K562 (cell line): Measurements from ENCODE around the gene ELP1. TPM values are rescaled to one million over a fixed set of nuclear protein-coding genes. Genes with fewer than 3 reads are reported as not detected.
A peak's percentile ranks its signal among the peaks of the same experiment; 100 is the strongest.

Source experiments
- ATAC-seq: fragments of 200-7000 bp; cut with Tn5 transposase; 3 replicates; pipeline ENCODE4 v1.9.1; 2020; ENCODE audit warnings: moderate library complexity
- BruUV-seq: library from RNA; stranded (reverse); fragments of 400-500 nt; replicated peaks from 2 replicates; lab custom pipeline; 2021; lab: Mats Ljungman, UMichigan
- CTCF ChIA-PET: fragments of 300-600 bp; formaldehyde crosslinking; extraction: SDS; loops from one replicate; lab custom pipeline; 2021; ENCODE audit warnings: low intra/inter-chr PET ratio; lab: Yijun Ruan, JAX
- POLR2A ChIA-PET: fragments of 300-600, 350-650 bp; sonication (Branson Sonifier 250); formaldehyde crosslinking; extraction: SDS; loops from one replicate; lab custom pipeline; 2021; ENCODE audit warnings: antibody characterized with exemption, inconsistent platforms; lab: Yijun Ruan, JAX
- DNase-seq, 4 experiments: peaks; one replicate each; pipeline versions ENCODE4 v3.0.0 to v3.0.0-alpha.2; 2011 to 2018; ENCODE audit warnings: low spot score in 3 of 4, mixed read lengths in 3 of 4; ENCODE audit errors: extremely low read depth in 1 of 4
- FAIRE-seq: peaks from 2 replicates; lab custom pipeline; 2011; peaks lifted over from hg19 to GRCh38; lab: Jason Lieb, UNC
- H2AFZ ChIP-seq: 2 replicates; pipeline ENCODE4 v1.6.0; 2011; ENCODE audit warnings: low read depth, low read length, control low read depth, inconsistent platforms
- H3K27ac ChIP-seq: fragments of 200-600 bp; 3 replicates; pipeline ENCODE4 v1.8.0; 2011; ENCODE audit warnings: low read depth, mild to moderate bottlenecking, control low read depth, inconsistent platforms, low read length, moderate library complexity, mixed read lengths; ENCODE audit errors: extremely low read depth
- H3K27me3 ChIP-seq, 2 experiments: fragments of 300-600 bp in 1 of 2; 2 replicates in 1 of 2; 3 replicates in 1 of 2; pipeline versions ENCODE4 v1.6.0 to v1.8.0; 2011; ENCODE audit warnings: inconsistent platforms in 2 of 2, low read length in 2 of 2, mild to moderate bottlenecking in 1 of 2, mixed read lengths in 1 of 2, moderate library complexity in 1 of 2; ENCODE audit not compliant: control insufficient read depth in 2 of 2, insufficient read depth in 2 of 2
- H3K36me3 ChIP-seq: fragments of 300-600 bp; 3 replicates; pipeline ENCODE4 v1.8.0; 2011; ENCODE audit warnings: mild to moderate bottlenecking, low read length, inconsistent platforms; ENCODE audit not compliant: control insufficient read depth, insufficient read depth
- H3K4me1 ChIP-seq, 2 experiments: fragments of 200-600 bp in 1 of 2; replicated peaks in 1 of 2; 2 replicates in 1 of 2; 3 replicates in 1 of 2; pipeline versions ENCODE4 v1.5.1 to v1.8.0; 2011; ENCODE audit warnings: inconsistent platforms in 2 of 2, low read length in 2 of 2, mild to moderate bottlenecking in 1 of 2, mixed read lengths in 1 of 2, moderate library complexity in 1 of 2; ENCODE audit not compliant: control insufficient read depth in 2 of 2, insufficient read depth in 2 of 2
- H3K4me2 ChIP-seq: 2 replicates; pipeline ENCODE4 v1.6.1; 2011; ENCODE audit warnings: low read length, control low read depth, inconsistent platforms, mixed read lengths; ENCODE audit not compliant: insufficient read depth
- H3K4me3 ChIP-seq: fragments of 200-600 bp; sonication (generic), shearing (Covaris generic); 2 replicates; pipeline ENCODE4 v1.5.1; 2016; ENCODE audit warnings: control low read depth, inconsistent platforms
- H3K79me2 ChIP-seq: fragments of 200-600 bp; 3 replicates; pipeline ENCODE4 v1.8.0; 2011; ENCODE audit warnings: low read length, inconsistent platforms; ENCODE audit not compliant: control insufficient read depth, insufficient read depth
- H3K9ac ChIP-seq, 2 experiments: 2 replicates each; pipeline versions ENCODE4 v1.6.0 to v1.6.1; 2011; ENCODE audit warnings: low read depth in 2 of 2, low read length in 2 of 2, control low read depth in 1 of 2, inconsistent platforms in 1 of 2, mild to moderate bottlenecking in 1 of 2, mixed read lengths in 1 of 2; ENCODE audit not compliant: insufficient read depth in 1 of 2
- H3K9me1 ChIP-seq: one replicate; pipeline ENCODE4 v1.6.0; 2011; ENCODE audit warnings: inconsistent platforms, mild to moderate bottlenecking, low read length, moderate library complexity; ENCODE audit not compliant: control insufficient read depth, insufficient read depth
- H3K9me3 ChIP-seq: replicated peaks from 2 replicates; pipeline ENCODE4 v1.5.1; 2011; ENCODE audit warnings: low read depth, low read length, inconsistent platforms; ENCODE audit not compliant: control insufficient read depth, insufficient read depth
- H4K20me1 ChIP-seq: replicated peaks from 2 replicates; pipeline ENCODE4 v1.6.1; 2011; ENCODE audit warnings: low read length, inconsistent platforms, mixed read lengths; ENCODE audit not compliant: control insufficient read depth, insufficient read depth
- MYNN ChIP-seq, 2 experiments: sonication (generic); formaldehyde crosslinking in 1 of 2; IDR thresholded peaks; 2 replicates each; pipeline versions ENCODE4 v1.5.0 to v1.6.1; 2016 to 2020; ENCODE audit warnings: antibody characterized with exemption in 1 of 2, missing genetic modification reagents in 1 of 2
- NEUROD1 ChIP-seq: fragments of 150-350 bp; IDR thresholded peaks from 2 replicates; pipeline ENCODE4 v1.6.1; 2014; ENCODE audit warnings: borderline replicate concordance, low read length, low read depth; ENCODE audit not compliant: partially characterized antibody
- SMAD3 ChIP-seq: fragments of 450-650 bp; formaldehyde crosslinking; conservative IDR thresholded peaks from 2 replicates; pipeline ENCODE4 v1.4.0; 2020; ENCODE audit warnings: mild to moderate bottlenecking
- ZNF584 ChIP-seq: fragments of 200-800 bp; sonication (Bioruptor generic); IDR thresholded peaks from 2 replicates; pipeline ENCODE4 v1.6.1; 2016; ENCODE audit warnings: low read depth, mild to moderate bottlenecking, missing genetic modification characterization, missing compliant biosample characterization
- WGBS: fragments of 100-300 bp; shearing (Covaris generic); methylation state at CpG from one replicate; pipeline ENCODE4 v1.1.6; 2016; ENCODE audit warnings: low coverage, mixed read lengths; ENCODE audit not compliant: insufficient coverage; ENCODE audit errors: missing lambda C conversion rate; 5-methylcytosine and 5-hydroxymethylcytosine counted together
- in situ Hi-C: fragments of 300-500 bp; cut with MboI; formaldehyde crosslinking; loops from 4 replicates; pipeline ENCODE4 v1.15.0; 2018; ENCODE audit warnings: inconsistent platforms, mixed read lengths
- intact Hi-C: fragments of 100-400 bp; cut with micrococcal nuclease; formaldehyde crosslinking; loops from 2 replicates; pipeline ENCODE4 v1.14.2; 2022
- polyA plus RNA-seq, 8 experiments: library from polyadenylated mRNA; depleted of rRNA in 4 of 8; stranded (reverse) in 5 of 8; unstranded in 3 of 8; fragments of >200 nt; fragmentation: Nextera tagmentation in 2 of 8; fragmentation: Illumina TruSeq in 1 of 8; extraction: Ambion mirVana in 2 of 8; extraction: Trizol in 1 of 8; gene quantifications; 2 replicates each; pipeline versions ENCODE4 v1.2.1 to v1.2.3, GENCODE V29; 2011 to 2014; ENCODE audit warnings: inconsistent platforms in 1 of 8, missing spikeins in 1 of 8
- total RNA-seq, 7 experiments: library from RNA; depleted of rRNA in 6 of 7; stranded (reverse); fragments of >200 nt in 6 of 7; fragmentation: Illumina TruSeq in 2 of 7; extraction: Trizol in 2 of 7; gene quantifications; 2 replicates each; pipeline versions ENCODE4 v1.2.1 to v1.2.3, GENCODE V29; 2011 to 2021; ENCODE audit warnings: low replicate concordance in 1 of 7
- TF ChIP-seq, protein P1 (sequence below): IDR thresholded peaks from 3 replicates; pipeline ENCODE4 v1.6.1; 2011; ENCODE audit warnings: borderline replicate concordance, mild to moderate bottlenecking; ENCODE audit not compliant: insufficient read length, insufficient read depth
- TF ChIP-seq, protein P2 (sequence below): fragments of 450-650 bp; IDR thresholded peaks from 2 replicates; pipeline ENCODE4 v1.6.1; 2016

ELP1 gene
- total and polyA plus RNA-seq, 9 of the 15 experiments (the other 6 are each of a cell fraction or from before 2014, with no cell fraction given), result 17.0 to 48.6 (median 39.7) TPM

DNA sequence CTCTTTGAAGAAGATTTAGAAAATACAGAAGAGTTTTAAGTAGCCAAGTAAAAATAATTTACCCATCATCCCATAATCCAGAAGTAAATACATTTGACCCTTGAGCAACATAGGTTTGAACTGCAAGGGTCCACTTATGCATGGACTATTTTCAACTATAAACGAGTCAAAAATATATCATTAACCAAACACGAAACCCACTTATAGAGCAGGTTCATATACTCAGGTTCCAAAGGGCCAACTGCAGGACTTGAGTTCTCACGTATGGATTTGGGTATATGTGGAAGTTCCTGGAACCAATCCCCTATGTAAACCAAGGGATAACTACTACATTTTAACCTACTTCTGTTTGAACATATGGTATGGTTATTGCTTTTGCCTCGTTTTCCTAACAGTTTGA, 6.1 kb upstream of the ELP1 start (continued):
- no peak for TF ChIP-seq MYNN (IDR thresholded peaks at IDR 0.05)
- TF ChIP-seq MYNN (CRISPR knock-in tag; IDR thresholded peaks at IDR 0.05), result no peak
- TF ChIP-seq NEUROD1, result no peak
- TF ChIP-seq, protein P1, sequence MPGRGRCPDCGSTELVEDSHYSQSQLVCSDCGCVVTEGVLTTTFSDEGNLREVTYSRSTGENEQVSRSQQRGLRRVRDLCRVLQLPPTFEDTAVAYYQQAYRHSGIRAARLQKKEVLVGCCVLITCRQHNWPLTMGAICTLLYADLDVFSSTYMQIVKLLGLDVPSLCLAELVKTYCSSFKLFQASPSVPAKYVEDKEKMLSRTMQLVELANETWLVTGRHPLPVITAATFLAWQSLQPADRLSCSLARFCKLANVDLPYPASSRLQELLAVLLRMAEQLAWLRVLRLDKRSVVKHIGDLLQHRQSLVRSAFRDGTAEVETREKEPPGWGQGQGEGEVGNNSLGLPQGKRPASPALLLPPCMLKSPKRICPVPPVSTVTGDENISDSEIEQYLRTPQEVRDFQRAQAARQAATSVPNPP, result no peak
- TF ChIP-seq ZNF584 (CRISPR knock-in tag), result no peak

DNA sequence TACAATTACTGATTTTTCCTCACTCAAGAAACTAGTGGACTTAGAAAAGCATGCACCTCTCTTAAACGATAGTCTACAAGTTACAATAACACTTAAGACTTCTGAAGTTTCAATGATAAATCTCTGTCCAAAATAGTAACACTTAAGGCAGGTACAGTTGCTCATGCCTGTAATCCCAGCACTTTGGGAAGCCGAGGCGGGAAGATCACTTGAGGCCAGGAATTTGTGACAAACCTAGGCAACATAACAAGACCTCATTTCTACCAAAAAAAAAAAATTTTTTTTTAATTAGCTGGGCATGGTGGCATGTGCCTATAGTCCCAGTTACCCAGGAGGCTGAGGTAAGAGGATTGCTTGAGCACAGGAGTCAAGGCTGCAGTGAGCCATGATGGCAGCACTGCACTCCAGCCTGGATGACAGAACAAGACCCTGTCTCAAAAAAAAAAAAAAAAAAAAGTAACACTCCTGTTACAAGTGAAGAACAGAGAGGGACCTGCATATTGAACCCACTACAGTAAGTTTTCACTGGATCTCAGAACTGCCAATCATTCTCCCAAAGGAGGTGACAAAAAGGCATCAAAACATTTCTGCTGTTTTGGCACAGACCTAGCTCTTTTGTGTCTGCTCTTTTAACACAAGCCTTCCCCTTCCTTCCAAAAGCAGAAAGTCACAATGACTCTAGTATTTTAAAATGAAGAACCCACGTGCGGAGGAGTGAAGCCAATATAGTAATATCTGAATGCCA, 3.8 kb upstream of the ELP1 start:
- Histone ChIP-seq H3K79me2 (peaks cover 26% of the 10 kb centered on the region), H2AFZ (no peak overlapping the region), H3K4me1 (peaks cover 0 to 6% of the 10 kb centered on the region in 2 experiments; a peak in 2 of 5 replicates), H3K4me3 (no peak overlapping the region), H3K9ac (no peak overlapping the region), H3K27ac (no peak overlapping the region), H3K9me3 (no peaks in the 10 kb centered on the region), H3K36me3 (peaks cover 55% of the 10 kb centered on the region), H3K9me1 (no peaks in the 10 kb centered on the region), H4K20me1 (no peaks in the 10 kb centered on the region), H3K4me2 (no peak overlapping the region), H3K27me3 (no peaks in the 10 kb centered on the region)
- DNase-seq, result no peak
- intact Hi-C loops (no loop called here), in situ Hi-C loops (no loop called here)
- TF ChIP-seq, protein P2, sequence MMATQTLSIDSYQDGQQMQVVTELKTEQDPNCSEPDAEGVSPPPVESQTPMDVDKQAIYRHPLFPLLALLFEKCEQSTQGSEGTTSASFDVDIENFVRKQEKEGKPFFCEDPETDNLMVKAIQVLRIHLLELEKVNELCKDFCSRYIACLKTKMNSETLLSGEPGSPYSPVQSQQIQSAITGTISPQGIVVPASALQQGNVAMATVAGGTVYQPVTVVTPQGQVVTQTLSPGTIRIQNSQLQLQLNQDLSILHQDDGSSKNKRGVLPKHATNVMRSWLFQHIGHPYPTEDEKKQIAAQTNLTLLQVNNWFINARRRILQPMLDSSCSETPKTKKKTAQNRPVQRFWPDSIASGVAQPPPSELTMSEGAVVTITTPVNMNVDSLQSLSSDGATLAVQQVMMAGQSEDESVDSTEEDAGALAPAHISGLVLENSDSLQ, result peak; percentile 75
- TF ChIP-seq SMAD3 (CRISPR knock-in tag), result no peak
- no peak for ATAC-seq
- no peak for FAIRE-seq
- ChIA-PET POLR2A (no interaction called here), CTCF (no interaction called here)
- BruUV-seq, result no TSS peak
- 86% methylated on average over 5 of the region's 5 CpGs for WGBS
